Skin epidermis (tissue), 12 donors: Measurements from ENCODE around the gene SLC9A7.

Experiments
- H3K27ac ChIP-seq, 21 experiments: fragments of 200-600 bp; sonication (generic) in 11 of 21; one replicate each; pipeline ENCODE4 v1.5.0; 2020; ENCODE audit warnings: mild to moderate bottlenecking in 3 of 21, inconsistent platforms in 2 of 21, moderate library complexity in 2 of 21
- H3K4me3 ChIP-seq, 7 experiments: fragments of 200-600 bp; sonication (generic) in 2 of 7; one replicate each; pipeline ENCODE4 v1.5.0; 2020; ENCODE audit warnings: inconsistent platforms in 2 of 7, mild to moderate bottlenecking in 2 of 7, moderate library complexity in 1 of 7

Gene SLC9A7

GRCh38 chrX:46582966-46583365, 176.0 kb downstream of the SLC9A7 start:
- Histone ChIP-seq H3K4me3 (no peak overlapping the region), H3K27ac (peak overlapping the region in 5 of 21 experiments; percentile 5 to 38 (median 19))

GRCh38 chrX:46582325-46582724, 176.6 kb downstream of the SLC9A7 start:
- Histone ChIP-seq H3K27ac (peak overlapping the region in 4 of 21 experiments; percentile 11 to 44 (median 30)), H3K4me3 (no peak overlapping the region)

GRCh38 chrX:46580613-46581012, 178.3 kb downstream of the SLC9A7 start:
- Histone ChIP-seq H3K27ac (no peak overlapping the region), H3K4me3 (no peak overlapping the region)

- H3K27ac ChIP-seq = no peak overlapping the region
- no peak overlapping the region for H3K4me3 ChIP-seq
Measured at GRCh38 chrX:46579250-46579649, 179.7 kb downstream of the SLC9A7 start.

- Histone ChIP-seq H3K27ac (no peak overlapping the region), H3K4me3 (no peak overlapping the region)
Measured at GRCh38 chrX:46577221-46578005, 181.5 kb downstream of the SLC9A7 start.

GRCh38 chrX:46576458-46576857, 182.5 kb downstream of the SLC9A7 start:
- H3K4me3 ChIP-seq = peak overlapping the region in 2 of 7 experiments; percentile 55 to 56

GRCh38 chrX:46575991-46576392, 182.9 kb downstream of the SLC9A7 start:
- H3K4me3 ChIP-seq = peak overlapping the region in 4 of 7 experiments; percentile 37 to 56 (median 52)
- H3K27ac ChIP-seq = no peak overlapping the region

More at GRCh38 chrX:46576458-46576857, 182.5 kb downstream of the SLC9A7 start:
- no peak overlapping the region for H3K27ac ChIP-seq

- H3K4me3 ChIP-seq = peak overlapping the region; percentile 37 to 64 (median 53)
- peak overlapping the region in 2 of 21 experiments; percentile 31 to 45 for H3K27ac ChIP-seq
Measured at GRCh38 chrX:46575586-46575985, 183.3 kb downstream of the SLC9A7 start.

- Histone ChIP-seq H3K4me3 (peak overlapping the region; percentile 37 to 64 (median 53)), H3K27ac (peak overlapping the region in 8 of 21 experiments; percentile 19 to 69 (median 35))
Measured at GRCh38 chrX:46574774-46575381, 184.0 kb downstream of the SLC9A7 start.

- Histone ChIP-seq H3K4me3 (peak overlapping the region; percentile 37 to 64 (median 53)), H3K27ac (peak overlapping the region in 18 of 21 experiments; percentile 3 to 75 (median 44))
Measured at GRCh38 chrX:46573892-46574773, 184.8 kb downstream of the SLC9A7 start.

GRCh38 chrX:46573331-46573891, 185.5 kb downstream of the SLC9A7 start, which contains the start of gene CHST7:
Gene CHST7, plus strand, starts transcription at chrX:46573765. Its CDS starts 167 bp downstream, at chrX:46573932.
- H3K4me3 ChIP-seq = peak within 1 kb of the TSS; percentile 37 to 64 (median 53)
- H3K27ac ChIP-seq = peak within 1 kb of the TSS in 18 of 21 experiments; percentile 3 to 75 (median 44)

- no peak overlapping the region for H3K4me3 ChIP-seq
- peak overlapping the region in 3 of 21 experiments; percentile 1 to 69 (median 49) for H3K27ac ChIP-seq
Measured at GRCh38 chrX:46572340-46572936, 186.5 kb downstream of the SLC9A7 start.

GRCh38 chrX:46571423-46572339, 187.2 kb downstream of the SLC9A7 start:
- H3K4me3 ChIP-seq = no peak overlapping the region

GRCh38 chrX:46569621-46570020, 189.3 kb downstream of the SLC9A7 start:
- Histone ChIP-seq H3K27ac (no peak overlapping the region), H3K4me3 (no peak overlapping the region)

More at GRCh38 chrX:46571423-46572339, 187.2 kb downstream of the SLC9A7 start:
- H3K27ac ChIP-seq = peak overlapping the region in 1 of 21 experiments; percentile 49

- Histone ChIP-seq H3K4me3 (no peak overlapping the region), H3K27ac (no peak overlapping the region)
Measured at GRCh38 chrX:46567388-46567787, 191.5 kb downstream of the SLC9A7 start.

GRCh38 chrX:46561824-46562657, 196.9 kb downstream of the SLC9A7 start:
- Histone ChIP-seq H3K27ac (peak overlapping the region in 1 of 21 experiments; percentile 6), H3K4me3 (no peak overlapping the region)

- Histone ChIP-seq H3K27ac (no peak overlapping the region), H3K4me3 (no peak overlapping the region)
Measured at GRCh38 chrX:46559062-46559461, 199.9 kb downstream of the SLC9A7 start.
